ENCODE measurements around the gene BRWD1. TPM values are rescaled to one million over a fixed set of nuclear protein-coding genes. Genes with fewer than 3 reads are reported as not detected.

BRWD1 gene
- total RNA-seq, 4 donors from 2014 or later: 63.8 to 281 (median 103) TPM

- TF ChIP-seq POLR2A (IDR thresholded peaks at IDR 0.05): no peak
- TF ChIP-seq EP300 (IDR thresholded peaks at IDR 0.05; ENCODE audit: low read depth): no peak
- no peak for TF ChIP-seq POLR2AphosphoS5 (IDR thresholded peaks at IDR 0.05)
- TF ChIP-seq, protein P1, sequence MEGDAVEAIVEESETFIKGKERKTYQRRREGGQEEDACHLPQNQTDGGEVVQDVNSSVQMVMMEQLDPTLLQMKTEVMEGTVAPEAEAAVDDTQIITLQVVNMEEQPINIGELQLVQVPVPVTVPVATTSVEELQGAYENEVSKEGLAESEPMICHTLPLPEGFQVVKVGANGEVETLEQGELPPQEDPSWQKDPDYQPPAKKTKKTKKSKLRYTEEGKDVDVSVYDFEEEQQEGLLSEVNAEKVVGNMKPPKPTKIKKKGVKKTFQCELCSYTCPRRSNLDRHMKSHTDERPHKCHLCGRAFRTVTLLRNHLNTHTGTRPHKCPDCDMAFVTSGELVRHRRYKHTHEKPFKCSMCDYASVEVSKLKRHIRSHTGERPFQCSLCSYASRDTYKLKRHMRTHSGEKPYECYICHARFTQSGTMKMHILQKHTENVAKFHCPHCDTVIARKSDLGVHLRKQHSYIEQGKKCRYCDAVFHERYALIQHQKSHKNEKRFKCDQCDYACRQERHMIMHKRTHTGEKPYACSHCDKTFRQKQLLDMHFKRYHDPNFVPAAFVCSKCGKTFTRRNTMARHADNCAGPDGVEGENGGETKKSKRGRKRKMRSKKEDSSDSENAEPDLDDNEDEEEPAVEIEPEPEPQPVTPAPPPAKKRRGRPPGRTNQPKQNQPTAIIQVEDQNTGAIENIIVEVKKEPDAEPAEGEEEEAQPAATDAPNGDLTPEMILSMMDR (IDR thresholded peaks at IDR 0.05): no peak
- 89 to 95% methylated on average over 4 to 7 of the region's 7 CpGs for WGBS, 2 donors (ENCODE audit: low coverage in 1 of 2)
- H3K4me1 ChIP-seq: peaks cover 0 to 4% (median 0%) of the 10 kb centered on the region in 4 donors
- no peaks in the 10 kb centered on the region for H3K9me3 ChIP-seq
- no peak overlapping the region for H3K4me3 ChIP-seq
- H3K27ac ChIP-seq: no peak overlapping the region
- no peaks in the 10 kb centered on the region for H3K27me3 ChIP-seq
- in situ Hi-C loops (cut with MboI; ENCODE audit: low pct_ligation_motif_present in 1 of 4, low pct_unique_long_range_greater_than_20kb in 1 of 4, low sequenced_read_pairs in 3 of 4) (no loop called here), intact Hi-C loops (cut with DNase I; ENCODE audit: low total_unique reads) (no loop called here)
- DNase-seq: no peak
- H3K36me3 ChIP-seq: no peaks in the 10 kb centered on the region
Measured at GRCh38 chr21:39327727-39328126, 14.3 kb upstream of the BRWD1 start.

- intact Hi-C loops (cut with DNase I; ENCODE audit: low total_unique reads): no loop called here
- 87 to 93% methylated on average over 3 to 7 of the region's 7 CpGs for WGBS, 2 donors (ENCODE audit: low coverage in 1 of 2)
Measured at GRCh38 chr21:39326607-39327307, 13.3 kb upstream of the BRWD1 start.

GRCh38 chr21:39325458-39325857 lies 12.0 kb upstream of the BRWD1 start:
- intact Hi-C loops (cut with DNase I; ENCODE audit: low total_unique reads): no loop called here
- no peak for TF ChIP-seq POLR2A (IDR thresholded peaks at IDR 0.05)
- no peak for TF ChIP-seq EP300 (IDR thresholded peaks at IDR 0.05; ENCODE audit: low read depth)
- 95 to 96% methylated on average over 4 of the region's 4 CpGs for WGBS, 2 donors (ENCODE audit: low coverage in 1 of 2)
- H3K27me3 ChIP-seq: no peaks in the 10 kb centered on the region
- no peaks in the 10 kb centered on the region for H3K4me1 ChIP-seq
- no peaks in the 10 kb centered on the region for H3K36me3 ChIP-seq
- in situ Hi-C loops (cut with MboI; ENCODE audit: low pct_ligation_motif_present in 1 of 4, low pct_unique_long_range_greater_than_20kb in 1 of 4, low sequenced_read_pairs in 3 of 4): no loop called here
- H3K4me3 ChIP-seq: no peak overlapping the region
- no peak for DNase-seq
- no peaks in the 10 kb centered on the region for H3K9me3 ChIP-seq
- no peak overlapping the region for H3K27ac ChIP-seq

More at GRCh38 chr21:39326607-39327307, 13.3 kb upstream of the BRWD1 start:
- TF ChIP-seq EP300 (IDR thresholded peaks at IDR 0.05; ENCODE audit: low read depth) (no peak), POLR2AphosphoS5 (IDR thresholded peaks at IDR 0.05) (no peak), POLR2A (IDR thresholded peaks at IDR 0.05) (no peak)
- TF ChIP-seq, protein P1 (IDR thresholded peaks at IDR 0.05): no peak
- no peak overlapping the region for H3K27ac ChIP-seq
- peaks cover 0 to 1% (median 0%) of the 10 kb centered on the region in 4 donors for H3K4me1 ChIP-seq
- no peaks in the 10 kb centered on the region for H3K9me3 ChIP-seq
- H3K4me3 ChIP-seq: no peak overlapping the region
- in situ Hi-C loops (cut with MboI; ENCODE audit: low pct_ligation_motif_present in 1 of 4, low pct_unique_long_range_greater_than_20kb in 1 of 4, low sequenced_read_pairs in 3 of 4): no loop called here
- no peak for DNase-seq
- no peaks in the 10 kb centered on the region for H3K27me3 ChIP-seq
- H3K36me3 ChIP-seq: no peaks in the 10 kb centered on the region

GRCh38 chr21:39321424-39321823 lies 8.0 kb upstream of the BRWD1 start:
- intact Hi-C loops (cut with DNase I; ENCODE audit: low total_unique reads) (no loop called here), in situ Hi-C loops (cut with MboI; ENCODE audit: low pct_ligation_motif_present in 1 of 4, low pct_unique_long_range_greater_than_20kb in 1 of 4, low sequenced_read_pairs in 3 of 4) (no loop called here)
- Histone ChIP-seq H3K9me3 (no peaks in the 10 kb centered on the region), H3K4me3 (no peak overlapping the region), H3K4me1 (peaks cover 0 to 4% (median 0%) of the 10 kb centered on the region in 4 donors), H3K27ac (no peak overlapping the region), H3K27me3 (no peaks in the 10 kb centered on the region), H3K36me3 (no peaks in the 10 kb centered on the region)
- 84 to 100% methylated on average over 1 to 6 of the region's 6 CpGs for WGBS, 2 donors (ENCODE audit: low coverage in 1 of 2)
- no peak for DNase-seq
- TF ChIP-seq EP300 (IDR thresholded peaks at IDR 0.05; ENCODE audit: low read depth): no peak
- no peak for TF ChIP-seq POLR2A (IDR thresholded peaks at IDR 0.05)
- no peak for TF ChIP-seq POLR2AphosphoS5 (IDR thresholded peaks at IDR 0.05)
- TF ChIP-seq, protein P1 (IDR thresholded peaks at IDR 0.05): no peak

Data from transverse colon (tissue), 4 donors.